A549 (cell line): ENCODE data around the gene SEPTIN7. TPM values are rescaled to one million over a fixed set of nuclear protein-coding genes. Genes with fewer than 3 reads are reported as not detected.

Source experiments
- ATAC-seq, 2 experiments: fragments of 200-7000 bp in 1 of 2; fragments of >200 bp in 1 of 2; cut with Nextera tagmentation in 1 of 2; cut with Tn5 transposase in 1 of 2; 3 replicates each; pipeline versions ENCODE4 v1.8.0 to v1.9.1; 2018 to 2020; ENCODE audit warnings: mild to moderate bottlenecking in 1 of 2, moderate library complexity in 1 of 2
- CTCF ChIA-PET: fragments of 300-600 bp; sonication (Branson Sonifier 250); formaldehyde crosslinking; extraction: SDS; loops from one replicate; lab custom pipeline; 2021; ENCODE audit warnings: antibody characterized with exemption, inconsistent platforms; lab: Yijun Ruan, JAX
- POLR2A ChIA-PET: fragments of 350-600 bp; formaldehyde crosslinking; extraction: SDS; loops from one replicate; lab custom pipeline; 2021; ENCODE audit warnings: antibody characterized with exemption, inconsistent platforms; lab: Yijun Ruan, JAX
- DNase-seq, 2 experiments: peaks; one replicate each; pipeline versions ENCODE4 v3.0.0 to v3.0.0-alpha.2; 2011 to 2016; ENCODE audit warnings: low read depth in 1 of 2, low spot score in 1 of 2
- FAIRE-seq: peaks from 2 replicates; lab custom pipeline; 2011; peaks lifted over from hg19 to GRCh38; lab: Jason Lieb, UNC
- H3K27ac ChIP-seq, 2 experiments: fragments of >200 bp; sonication (Bioruptor Twin); formaldehyde crosslinking; 3 replicates each; pipeline ENCODE4 v1.5.1; 2016 to 2017
- H3K4me1 ChIP-seq: fragments of >200 bp; sonication (Bioruptor Twin); formaldehyde crosslinking; 3 replicates; pipeline ENCODE4 v1.6.1; 2016
- H3K4me2 ChIP-seq: fragments of >200 bp; sonication (Bioruptor Twin); formaldehyde crosslinking; 3 replicates; pipeline ENCODE4 v1.6.1; 2016
- H3K4me3 ChIP-seq: fragments of >200 bp; sonication (Bioruptor Twin); formaldehyde crosslinking; 3 replicates; pipeline ENCODE4 v1.5.1; 2016
- H3K9me3 ChIP-seq: fragments of >200 bp; sonication (Bioruptor Twin); formaldehyde crosslinking; 3 replicates; pipeline ENCODE4 v1.6.1; 2016
- BHLHE40 ChIP-seq: IDR thresholded peaks from 2 replicates; pipeline ENCODE4 v1.6.1; 2012; ENCODE audit warnings: low read depth, low read length, inconsistent platforms
- CBX2 ChIP-seq: fragments of 200-600 bp; sonication (generic); IDR thresholded peaks from 2 replicates; pipeline ENCODE4 v1.6.1; 2016; ENCODE audit warnings: low read depth, mild to moderate bottlenecking, borderline replicate concordance
- CBX8 ChIP-seq: fragments of 200-600 bp; sonication (generic); IDR thresholded peaks from 2 replicates; pipeline ENCODE4 v1.6.1; 2016
- CEBPB ChIP-seq, 2 experiments: fragments of >200 bp in 1 of 2; sonication (Bioruptor Twin) in 1 of 2; formaldehyde crosslinking in 1 of 2; IDR thresholded peaks; 2 replicates each; pipeline ENCODE4 v1.6.1; 2012 to 2016
- CHD2 ChIP-seq: fragments of 150-350 bp; IDR thresholded peaks from 2 replicates; pipeline ENCODE4 v1.6.1; 2014; ENCODE audit warnings: low read length; ENCODE audit not compliant: partially characterized antibody
- FOSB ChIP-seq: fragments of 250-450 bp; sonication (Bioruptor Pico); IDR thresholded peaks from 2 replicates; pipeline ENCODE4 v1.5.0; 2020; ENCODE audit warnings: mild to moderate bottlenecking, moderate library complexity
- FOSL2 ChIP-seq, 2 experiments: fragments of 450-650 bp in 1 of 2; fragments of >200 bp in 1 of 2; sonication (Bioruptor Twin) in 1 of 2; formaldehyde crosslinking; IDR thresholded peaks; 2 replicates each; pipeline versions ENCODE4 v1.5.0 to v1.6.1; 2016 to 2020; ENCODE audit warnings: mild to moderate bottlenecking in 1 of 2, moderate library complexity in 1 of 2
- GATA3 ChIP-seq: IDR thresholded peaks from 2 replicates; pipeline ENCODE4 v1.6.1; 2012; ENCODE audit warnings: borderline replicate concordance
- HDAC2 ChIP-seq: fragments of 200-600 bp; sonication (generic); IDR thresholded peaks from 2 replicates; pipeline ENCODE4 v1.6.1; 2016
- HOXA7 ChIP-seq: fragments of 250-450 bp; sonication (Bioruptor Pico); IDR thresholded peaks from 2 replicates; pipeline ENCODE4 v1.5.0; 2020; ENCODE audit warnings: mild to moderate bottlenecking, moderate library complexity
- HOXB5 ChIP-seq: fragments of 250-450 bp; sonication (Bioruptor Pico); IDR thresholded peaks from 2 replicates; pipeline ENCODE4 v1.5.0; 2020; ENCODE audit warnings: mild to moderate bottlenecking, moderate library complexity
- JUNB ChIP-seq: fragments of >200 bp; sonication (Bioruptor Twin); formaldehyde crosslinking; IDR thresholded peaks from 2 replicates; pipeline ENCODE4 v1.6.1; 2016
- KDM1A ChIP-seq: fragments of 200-600 bp; sonication (generic); IDR thresholded peaks from 2 replicates; pipeline ENCODE4 v1.6.1; 2016; ENCODE audit warnings: low read depth, mild to moderate bottlenecking
- KDM5A ChIP-seq: fragments of 200-600 bp; sonication (generic); IDR thresholded peaks from 2 replicates; pipeline ENCODE4 v1.6.1; 2016; ENCODE audit warnings: antibody characterized with exemption, mild to moderate bottlenecking
- MAZ ChIP-seq: fragments of 150-350 bp; IDR thresholded peaks from 2 replicates; pipeline ENCODE4 v1.6.1; 2014; ENCODE audit warnings: antibody characterized with exemption, low read depth, low read length, borderline replicate concordance
- MYC ChIP-seq: IDR thresholded peaks from 2 replicates; pipeline ENCODE4 v1.6.1; 2012; ENCODE audit warnings: mild to moderate bottlenecking, inconsistent platforms, low read length, improper control_type of control experiment, borderline replicate concordance
- NFE2L2 ChIP-seq: fragments of 150-350 bp; conservative IDR thresholded peaks from 2 replicates; pipeline ENCODE4 v1.6.1; 2014; ENCODE audit warnings: low read length
- NPAS2 ChIP-seq: fragments of 250-450 bp; sonication (Bioruptor Pico); IDR thresholded peaks from 2 replicates; pipeline ENCODE4 v1.8.0; 2022; ENCODE audit warnings: mild to moderate bottlenecking, moderate library complexity, borderline replicate concordance
- PHF8 ChIP-seq: fragments of 200-600 bp; sonication (generic); IDR thresholded peaks from 2 replicates; pipeline ENCODE4 v1.6.1; 2016; ENCODE audit warnings: low read depth, mild to moderate bottlenecking, antibody characterized with exemption, moderate library complexity, borderline replicate concordance
- POLR2A ChIP-seq: IDR thresholded peaks from 2 replicates; pipeline ENCODE4 v1.6.1; 2012; ENCODE audit warnings: mild to moderate bottlenecking, low read length
- POLR2AphosphoS2 ChIP-seq: conservative IDR thresholded peaks from 2 replicates; pipeline ENCODE4 v1.6.1; 2012; ENCODE audit warnings: low read length, improper control_type of control experiment, inconsistent platforms
- RAD21 ChIP-seq, 2 experiments: fragments of >200 bp in 1 of 2; sonication (Bioruptor Twin) in 1 of 2; formaldehyde crosslinking in 1 of 2; IDR thresholded peaks in 1 of 2; conservative IDR thresholded peaks in 1 of 2; 2 replicates in 1 of 2; 3 replicates in 1 of 2; pipeline ENCODE4 v1.6.1; 2012 to 2018; ENCODE audit warnings: inconsistent platforms in 1 of 2
- RFX5 ChIP-seq: fragments of 450-650 bp; IDR thresholded peaks from 2 replicates; pipeline ENCODE4 v1.7.1; 2014; ENCODE audit warnings: antibody characterized with exemption, mild to moderate bottlenecking, moderate library complexity
- RNF2 ChIP-seq: fragments of 200-600 bp; sonication (generic); IDR thresholded peaks from 2 replicates; pipeline ENCODE4 v1.6.1; 2016; ENCODE audit warnings: low read depth, mild to moderate bottlenecking, antibody characterized with exemption, moderate library complexity, borderline replicate concordance
- WGBS: methylation state at CpG from one replicate; pipeline ENCODE4 v1.1.6; 2017; ENCODE audit errors: missing lambda C conversion rate; 5-methylcytosine and 5-hydroxymethylcytosine counted together
- polyA plus RNA-seq, 4 experiments: library from polyadenylated mRNA; depleted of rRNA in 3 of 4; stranded (reverse); fragments of >200 nt; fragmentation: RNase III in 1 of 4; extraction: RNeasy Plus Mini Kit Qiagen cat#74134 plus additional on column Dnase treatment in 1 of 4; gene quantifications; 2 replicates in 3 of 4; 3 replicates in 1 of 4; pipeline ENCODE4 v1.2.3, GENCODE V29; 2011 to 2017
- TF ChIP-seq, protein P1 (sequence below): fragments of >200 bp; sonication (Bioruptor Twin); formaldehyde crosslinking; IDR thresholded peaks from 3 replicates; pipeline ENCODE4 v1.6.1; 2016
- TF ChIP-seq, protein P2 (sequence below): fragments of >200 bp; sonication (Bioruptor Twin); formaldehyde crosslinking; IDR thresholded peaks from 2 replicates; pipeline ENCODE4 v1.6.1; 2016
- TF ChIP-seq, protein P3 (sequence below): fragments of >200 bp; sonication (Bioruptor Twin); formaldehyde crosslinking; IDR thresholded peaks from 3 replicates; pipeline ENCODE4 v1.5.1; 2016
- TF ChIP-seq, protein P4 (sequence below): IDR thresholded peaks from 2 replicates; pipeline ENCODE4 v1.6.1; 2012; ENCODE audit warnings: low read depth, borderline replicate concordance
- TF ChIP-seq, protein P5 (sequence below): fragments of 250-450 bp; sonication (Bioruptor Pico); IDR thresholded peaks from 2 replicates; pipeline ENCODE4 v1.5.0; 2021; ENCODE audit warnings: mild to moderate bottlenecking, moderate library complexity, borderline replicate concordance

SEPTIN7 gene
- polyA plus RNA-seq, 2 of the 4 experiments (the other 2 are of a cell fraction) = 282 to 385 TPM

DNA sequence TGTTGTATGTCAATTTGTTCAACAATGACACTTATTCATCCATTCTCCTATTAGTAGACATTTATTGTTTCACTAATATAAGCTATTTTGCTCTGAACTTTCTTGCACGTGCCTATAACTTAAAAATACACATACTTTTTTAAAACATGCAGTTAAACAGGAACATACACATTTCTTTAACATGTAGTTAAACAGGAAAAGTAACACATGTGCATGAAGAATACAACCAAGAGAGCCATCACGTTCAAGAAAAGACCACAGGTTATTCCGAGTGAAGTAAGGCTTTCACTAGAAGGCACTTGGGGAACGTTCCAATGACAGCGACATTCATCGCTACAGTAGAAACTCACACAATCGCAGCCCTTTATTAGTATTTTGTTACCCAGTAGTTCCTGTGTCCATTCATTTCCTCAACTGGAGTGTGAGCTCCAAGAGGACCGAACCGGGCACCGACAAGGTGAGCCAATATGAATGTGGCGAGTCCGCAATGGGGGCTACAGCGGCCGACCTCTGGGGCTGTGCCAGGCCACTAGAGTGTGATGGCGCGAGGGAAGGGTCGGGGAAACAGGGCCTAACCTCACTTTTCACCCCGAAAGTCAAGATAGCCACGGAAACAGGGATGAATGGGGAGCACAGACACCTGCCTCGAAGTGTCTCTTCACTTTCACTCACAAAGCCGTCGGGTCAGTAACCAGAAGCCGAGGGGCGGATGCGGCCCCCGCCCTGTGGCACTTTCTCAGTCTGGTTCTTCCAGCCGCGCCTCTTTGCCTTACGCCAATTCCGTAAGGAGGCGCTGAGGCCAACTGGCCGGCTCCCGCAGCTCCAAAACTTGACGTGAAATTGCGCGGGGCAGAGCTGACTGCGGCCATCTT lies 775 bp upstream of the SEPTIN7 start:
- ChIA-PET POLR2A (interaction anchor here (0.6 to 3.0 kb wide), 15 partner anchors 12 to 590 kb away, joined by 3 to 36 read pairs (median 4); partner anchors contain the start of genes ANLN and HERPUD2), CTCF (interaction anchor here (0.5 to 3.8 kb wide), 10 partner anchors 9 to 448 kb away, joined by 3 to 20 read pairs (median 4); no protein-coding TSS in a partner anchor)
- Histone ChIP-seq H3K4me2 (peak overlapping the region; percentile 83), H3K27ac (peak overlapping the region; percentile 96 to 98), H3K9me3 (no peaks in the 10 kb centered on the region), H3K4me1 (peaks cover 19% of the 10 kb centered on the region), H3K4me3 (peak overlapping the region; percentile 75)
- DNase-seq = peak; percentile 57 to 93
- ATAC-seq = peak; percentile 78 to 82
- WGBS = 1% methylated on average over 31 of the region's 37 CpGs
- FAIRE-seq = no peak
- no peak for TF ChIP-seq HOXB5
- TF ChIP-seq CBX2 = no peak
- TF ChIP-seq HDAC2 = no peak
- TF ChIP-seq RFX5 = no peak
- no peak for TF ChIP-seq CEBPB (IDR thresholded peaks at IDR 0.05)
- no peak for TF ChIP-seq NFE2L2
- no peak for TF ChIP-seq CHD2
- TF ChIP-seq KDM1A = no peak
- no peak for TF ChIP-seq POLR2AphosphoS2
- TF ChIP-seq CBX8 = no peak
- TF ChIP-seq MYC = peak; percentile 18; the same call in 1 of the 2 replicates
- no peak for TF ChIP-seq GATA3
- no peak for TF ChIP-seq MAZ
- no peak for TF ChIP-seq RNF2
- TF ChIP-seq POLR2A = peak; percentile 62
- TF ChIP-seq, protein P1, sequence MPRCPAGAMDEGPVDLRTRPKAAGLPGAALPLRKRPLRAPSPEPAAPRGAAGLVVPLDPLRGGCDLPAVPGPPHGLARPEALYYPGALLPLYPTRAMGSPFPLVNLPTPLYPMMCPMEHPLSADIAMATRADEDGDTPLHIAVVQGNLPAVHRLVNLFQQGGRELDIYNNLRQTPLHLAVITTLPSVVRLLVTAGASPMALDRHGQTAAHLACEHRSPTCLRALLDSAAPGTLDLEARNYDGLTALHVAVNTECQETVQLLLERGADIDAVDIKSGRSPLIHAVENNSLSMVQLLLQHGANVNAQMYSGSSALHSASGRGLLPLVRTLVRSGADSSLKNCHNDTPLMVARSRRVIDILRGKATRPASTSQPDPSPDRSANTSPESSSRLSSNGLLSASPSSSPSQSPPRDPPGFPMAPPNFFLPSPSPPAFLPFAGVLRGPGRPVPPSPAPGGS = 0 out of 3 replicates have a peak, but pooled peaks have one; percentile 77
- TF ChIP-seq FOSB = no peak
- TF ChIP-seq PHF8 = peak; percentile 81
- no peak for TF ChIP-seq JUNB
- TF ChIP-seq KDM5A = no peak
- TF ChIP-seq BHLHE40 = no peak
- TF ChIP-seq, protein P2, sequence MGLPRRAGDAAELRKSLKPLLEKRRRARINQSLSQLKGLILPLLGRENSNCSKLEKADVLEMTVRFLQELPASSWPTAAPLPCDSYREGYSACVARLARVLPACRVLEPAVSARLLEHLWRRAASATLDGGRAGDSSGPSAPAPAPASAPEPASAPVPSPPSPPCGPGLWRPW = no peak

DNA sequence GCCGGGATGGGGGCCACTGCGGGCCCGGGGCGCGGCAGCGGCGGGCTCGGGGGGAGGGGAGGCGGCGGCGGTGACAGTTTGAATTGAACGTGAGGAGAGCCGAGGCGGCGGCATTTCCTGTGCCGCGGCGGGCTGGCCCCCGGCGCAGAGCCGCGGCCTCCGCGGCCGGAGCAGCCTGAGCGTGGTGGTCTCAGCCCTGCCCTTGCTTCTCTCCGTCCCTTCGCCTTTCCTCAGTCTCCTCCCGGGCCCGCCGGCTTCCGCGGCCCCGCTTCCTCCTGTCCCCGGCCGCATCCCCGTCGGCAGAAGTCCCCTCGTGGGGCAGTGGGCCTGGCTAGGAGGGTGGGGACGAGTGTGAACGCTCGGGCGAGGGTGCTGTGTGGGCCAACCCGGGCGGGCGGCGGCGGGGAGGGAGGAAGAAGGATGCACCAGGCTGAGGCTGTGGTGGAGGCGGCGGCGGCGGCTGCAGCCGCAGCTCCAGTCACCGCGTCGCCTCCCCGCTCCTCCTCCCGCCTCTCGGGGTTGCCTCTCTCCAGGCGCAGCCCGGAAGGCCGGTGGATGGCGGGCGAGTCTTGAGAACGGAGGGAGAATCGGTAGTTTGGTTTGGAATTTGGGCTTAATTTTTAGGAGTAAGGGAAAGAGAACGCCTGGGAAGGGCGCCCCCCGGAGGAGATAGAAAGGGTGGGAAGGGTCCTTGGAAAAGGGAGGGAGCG lies 690 bp downstream of the SEPTIN7 start:
- POLR2A ChIA-PET = interaction anchor here (0.6 to 3.0 kb wide), 20 partner anchors 10 to 588 kb away, joined by 3 to 36 read pairs (median 4); partner anchors contain the start of genes ANLN and HERPUD2
- DNase-seq (peak; percentile 39 to 66), FAIRE-seq (no peak)
- TF ChIP-seq, protein P3, sequence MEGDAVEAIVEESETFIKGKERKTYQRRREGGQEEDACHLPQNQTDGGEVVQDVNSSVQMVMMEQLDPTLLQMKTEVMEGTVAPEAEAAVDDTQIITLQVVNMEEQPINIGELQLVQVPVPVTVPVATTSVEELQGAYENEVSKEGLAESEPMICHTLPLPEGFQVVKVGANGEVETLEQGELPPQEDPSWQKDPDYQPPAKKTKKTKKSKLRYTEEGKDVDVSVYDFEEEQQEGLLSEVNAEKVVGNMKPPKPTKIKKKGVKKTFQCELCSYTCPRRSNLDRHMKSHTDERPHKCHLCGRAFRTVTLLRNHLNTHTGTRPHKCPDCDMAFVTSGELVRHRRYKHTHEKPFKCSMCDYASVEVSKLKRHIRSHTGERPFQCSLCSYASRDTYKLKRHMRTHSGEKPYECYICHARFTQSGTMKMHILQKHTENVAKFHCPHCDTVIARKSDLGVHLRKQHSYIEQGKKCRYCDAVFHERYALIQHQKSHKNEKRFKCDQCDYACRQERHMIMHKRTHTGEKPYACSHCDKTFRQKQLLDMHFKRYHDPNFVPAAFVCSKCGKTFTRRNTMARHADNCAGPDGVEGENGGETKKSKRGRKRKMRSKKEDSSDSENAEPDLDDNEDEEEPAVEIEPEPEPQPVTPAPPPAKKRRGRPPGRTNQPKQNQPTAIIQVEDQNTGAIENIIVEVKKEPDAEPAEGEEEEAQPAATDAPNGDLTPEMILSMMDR = peak; percentile 82
- TF ChIP-seq HOXA7 (CRISPR knock-in tag) (no peak), NPAS2 (CRISPR knock-in tag) (no peak), RAD21 (conservative IDR thresholded peaks at IDR 0.05 in 1 of 2, IDR thresholded peaks at IDR 0.05 in 1 of 2) (peak; percentile 22 to 47; a peak in 3 of 5 replicates), CHD2 (no peak), FOSL2 (IDR thresholded peaks at IDR 0.05) (no peak), FOSL2 (CRISPR knock-in tag; IDR thresholded peaks at IDR 0.05) (no peak), RNF2 (no peak), HOXB5 (no peak)
- TF ChIP-seq, protein P4, sequence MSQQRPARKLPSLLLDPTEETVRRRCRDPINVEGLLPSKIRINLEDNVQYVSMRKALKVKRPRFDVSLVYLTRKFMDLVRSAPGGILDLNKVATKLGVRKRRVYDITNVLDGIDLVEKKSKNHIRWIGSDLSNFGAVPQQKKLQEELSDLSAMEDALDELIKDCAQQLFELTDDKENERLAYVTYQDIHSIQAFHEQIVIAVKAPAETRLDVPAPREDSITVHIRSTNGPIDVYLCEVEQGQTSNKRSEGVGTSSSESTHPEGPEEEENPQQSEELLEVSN = 0 out of 2 replicates have a peak, but pooled peaks have one; percentile 44
- TF ChIP-seq, protein P5, sequence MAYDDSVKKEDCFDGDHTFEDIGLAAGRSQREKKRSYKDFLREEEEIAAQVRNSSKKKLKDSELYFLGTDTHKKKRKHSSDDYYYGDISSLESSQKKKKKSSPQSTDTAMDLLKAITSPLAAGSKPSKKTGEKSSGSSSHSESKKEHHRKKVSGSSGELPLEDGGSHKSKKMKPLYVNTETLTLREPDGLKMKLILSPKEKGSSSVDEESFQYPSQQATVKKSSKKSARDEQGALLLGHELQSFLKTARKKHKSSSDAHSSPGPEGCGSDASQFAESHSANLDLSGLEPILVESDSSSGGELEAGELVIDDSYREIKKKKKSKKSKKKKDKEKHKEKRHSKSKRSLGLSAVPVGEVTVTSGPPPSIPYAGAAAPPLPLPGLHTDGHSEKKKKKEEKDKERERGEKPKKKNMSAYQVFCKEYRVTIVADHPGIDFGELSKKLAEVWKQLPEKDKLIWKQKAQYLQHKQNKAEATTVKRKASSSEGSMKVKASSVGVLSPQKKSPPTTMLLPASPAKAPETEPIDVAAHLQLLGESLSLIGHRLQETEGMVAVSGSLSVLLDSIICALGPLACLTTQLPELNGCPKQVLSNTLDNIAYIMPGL = peak; percentile 14; the same call in 1 of the 2 replicates

More for the DNA sequence above, 690 bp downstream of the SEPTIN7 start:
- Histone ChIP-seq H3K4me1 (peaks cover 30% of the 10 kb centered on the region), H3K9me3 (no peaks in the 10 kb centered on the region), H3K27ac (peak overlapping the region; percentile 96 to 98), H3K4me3 (peak overlapping the region; percentile 75), H3K4me2 (peak overlapping the region; percentile 95)
- CTCF ChIA-PET = interaction anchor here (0.7 to 3.8 kb wide), 17 partner anchors 10 to 105 kb away, joined by 3 to 20 read pairs (median 4); no protein-coding TSS in a partner anchor
- peak; percentile 72 to 74 for ATAC-seq
- 2% methylated on average over 20 of the region's 70 CpGs for WGBS
